Esophagus muscularis mucosa (tissue), 4 donors: ENCODE data around the gene MCF2L. TPM values are rescaled to one million over a fixed set of nuclear protein-coding genes. Genes with fewer than 3 reads are reported as not detected.

Experiments
- DNase-seq: peaks from one replicate; pipeline ENCODE4 v3.0.0-alpha.2; 2017; ENCODE audit errors: extremely low spot score
- H3K27ac ChIP-seq, 4 donors: fragments of 200-600 bp; sonication (generic); replicated peaks in 1 of 4; 1 replicate in 3 of 4; 2 replicates in 1 of 4; pipeline ENCODE4 v1.5.1; 2016 to 2019; ENCODE audit warnings: mild to moderate bottlenecking in 1 of 4
- H3K27me3 ChIP-seq, 4 donors: fragments of 200-600 bp; sonication (generic); one replicate each; pipeline versions ENCODE4 v1.5.1 to v1.6.0; 2016 to 2019
- H3K36me3 ChIP-seq, 4 donors: fragments of 200-600 bp; sonication (generic); one replicate each; pipeline ENCODE4 v1.5.1; 2016 to 2019
- H3K4me1 ChIP-seq, 4 donors: fragments of 200-600 bp; sonication (generic); one replicate each; pipeline ENCODE4 v1.5.1; 2016 to 2019
- H3K4me3 ChIP-seq, 4 donors: fragments of 200-600 bp; sonication (generic); 1 replicate in 2 of 4; 2 replicates in 2 of 4; pipeline ENCODE4 v1.5.1; 2016 to 2019; ENCODE audit warnings: mild to moderate bottlenecking in 4 of 4, moderate library complexity in 1 of 4
- H3K9me3 ChIP-seq, 4 donors: fragments of 200-600 bp; sonication (generic); 1 replicate in 3 of 4; 2 replicates in 1 of 4; pipeline ENCODE4 v1.5.1; 2016 to 2019
- EP300 ChIP-seq: sonication (generic); formaldehyde crosslinking; IDR thresholded peaks from one replicate; pipeline ENCODE4 v1.6.1; 2017; ENCODE audit warnings: antibody characterized with exemption
- POLR2A ChIP-seq: fragments of 450-650 bp; IDR thresholded peaks from one replicate; pipeline ENCODE4 v1.6.1; 2017; ENCODE audit warnings: antibody characterized with exemption, moderate library complexity, mild to moderate bottlenecking, low read depth
- POLR2AphosphoS5 ChIP-seq, 2 donors: sonication (generic); formaldehyde crosslinking; IDR thresholded peaks; one replicate each; pipeline ENCODE4 v1.6.1; 2017; ENCODE audit warnings: antibody characterized with exemption in 2 of 2
- WGBS: methylation state at CpG from one replicate; pipeline ENCODE4 v1.1.5; 2018; 5-methylcytosine and 5-hydroxymethylcytosine counted together
- intact Hi-C: fragments of 100-400 bp; cut with DNase I; formaldehyde crosslinking; loops from one replicate; pipeline ENCODE4 v1.15.1; 2023
- total RNA-seq, 4 donors: library from RNA; depleted of rRNA; stranded (reverse); fragments of >200 nt; gene quantifications; one replicate each; pipeline versions ENCODE4 v1.1.0 to v1.2.1, GENCODE V29; 2016
- TF ChIP-seq, protein P1 (sequence below), 3 experiments: fragments of 200-600 bp in 2 of 3; fragments of 450-650 bp in 1 of 3; sonication (generic) in 2 of 3; IDR thresholded peaks; one replicate each; pipeline ENCODE4 v1.5.1; 2017 to 2019; ENCODE audit warnings: antibody characterized with exemption in 3 of 3, mild to moderate bottlenecking in 2 of 3, moderate library complexity in 1 of 3

Gene MCF2L
- total RNA-seq, 4 donors from 2014 or later = 14.5 to 38.6 (median 26.7) TPM

GRCh38 chr13:113009743-113010509 lies 40.9 kb downstream of the MCF2L start:
- Histone ChIP-seq H3K4me1 (peaks cover 0 to 12% (median 8%) of the 10 kb centered on the region in 4 donors), H3K9me3 (no peaks in the 10 kb centered on the region), H3K27me3 (no peaks in the 10 kb centered on the region), H3K4me3 (no peak overlapping the region), H3K36me3 (peaks cover 0 to 26% (median 0%) of the 10 kb centered on the region in 4 donors), H3K27ac (peak overlapping the region in 1 of 4 donors; percentile 30)
- TF ChIP-seq EP300 (no peak), POLR2A (no peak), POLR2AphosphoS5 (IDR thresholded peaks at IDR 0.05) (no peak)
- TF ChIP-seq, protein P1, sequence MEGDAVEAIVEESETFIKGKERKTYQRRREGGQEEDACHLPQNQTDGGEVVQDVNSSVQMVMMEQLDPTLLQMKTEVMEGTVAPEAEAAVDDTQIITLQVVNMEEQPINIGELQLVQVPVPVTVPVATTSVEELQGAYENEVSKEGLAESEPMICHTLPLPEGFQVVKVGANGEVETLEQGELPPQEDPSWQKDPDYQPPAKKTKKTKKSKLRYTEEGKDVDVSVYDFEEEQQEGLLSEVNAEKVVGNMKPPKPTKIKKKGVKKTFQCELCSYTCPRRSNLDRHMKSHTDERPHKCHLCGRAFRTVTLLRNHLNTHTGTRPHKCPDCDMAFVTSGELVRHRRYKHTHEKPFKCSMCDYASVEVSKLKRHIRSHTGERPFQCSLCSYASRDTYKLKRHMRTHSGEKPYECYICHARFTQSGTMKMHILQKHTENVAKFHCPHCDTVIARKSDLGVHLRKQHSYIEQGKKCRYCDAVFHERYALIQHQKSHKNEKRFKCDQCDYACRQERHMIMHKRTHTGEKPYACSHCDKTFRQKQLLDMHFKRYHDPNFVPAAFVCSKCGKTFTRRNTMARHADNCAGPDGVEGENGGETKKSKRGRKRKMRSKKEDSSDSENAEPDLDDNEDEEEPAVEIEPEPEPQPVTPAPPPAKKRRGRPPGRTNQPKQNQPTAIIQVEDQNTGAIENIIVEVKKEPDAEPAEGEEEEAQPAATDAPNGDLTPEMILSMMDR (IDR thresholded peaks at IDR 0.05) = no peak
- WGBS = 68% methylated on average over 16 of the region's 17 CpGs
- intact Hi-C loops = no loop called here
- no peak for DNase-seq

DNA sequence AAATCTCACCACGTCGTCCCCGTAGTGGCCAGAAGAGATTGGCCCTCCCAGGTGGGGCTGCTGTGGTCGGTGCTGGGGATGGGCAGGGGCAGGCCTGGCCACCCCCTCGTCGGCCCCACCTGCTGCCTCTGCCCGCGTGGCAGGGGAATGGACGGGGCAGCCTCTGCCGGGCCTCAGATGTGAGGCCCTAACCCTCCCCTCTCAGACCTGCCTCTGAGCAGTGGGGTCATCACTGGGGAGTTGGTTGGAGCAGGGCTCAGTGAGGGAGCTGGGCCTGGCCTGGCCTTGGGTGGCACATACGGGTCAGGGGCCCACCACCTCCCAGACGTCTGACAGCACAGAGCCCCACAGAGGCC lies 41.5 kb downstream of the MCF2L start:
- WGBS = no CpG with 5 or more reads among the region's 12 CpGs
- Histone ChIP-seq H3K27ac (peak overlapping the region in 1 of 4 donors; percentile 30), H3K4me3 (no peak overlapping the region), H3K4me1 (peaks cover 0 to 12% (median 8%) of the 10 kb centered on the region in 4 donors), H3K27me3 (no peaks in the 10 kb centered on the region), H3K9me3 (no peaks in the 10 kb centered on the region), H3K36me3 (peaks cover 0 to 26% (median 0%) of the 10 kb centered on the region in 4 donors)
- no peak for TF ChIP-seq POLR2A
- TF ChIP-seq EP300 = no peak
- TF ChIP-seq, protein P1 (IDR thresholded peaks at IDR 0.05) = no peak
- no peak for TF ChIP-seq POLR2AphosphoS5 (IDR thresholded peaks at IDR 0.05)
- DNase-seq = no peak
- intact Hi-C loops = no loop called here

GRCh38 chr13:113013303-113013702 lies 44.3 kb downstream of the MCF2L start:
- Histone ChIP-seq H3K27me3 (peaks cover 0 to 5% (median 0%) of the 10 kb centered on the region in 4 donors), H3K9me3 (no peaks in the 10 kb centered on the region), H3K4me1 (peaks cover 0 to 12% (median 8%) of the 10 kb centered on the region in 4 donors), H3K36me3 (peaks cover 0 to 42% (median 0%) of the 10 kb centered on the region in 4 donors), H3K27ac (no peak overlapping the region), H3K4me3 (no peak overlapping the region)
- TF ChIP-seq EP300 (no peak), POLR2AphosphoS5 (IDR thresholded peaks at IDR 0.05) (no peak), POLR2A (no peak)
- TF ChIP-seq, protein P1 (IDR thresholded peaks at IDR 0.05) = no peak
- no peak for DNase-seq
- intact Hi-C loops = no loop called here
- 74% methylated on average over 7 of the region's 9 CpGs for WGBS

- intact Hi-C loops = no loop called here
- TF ChIP-seq, protein P1 (IDR thresholded peaks at IDR 0.05) = no peak
- TF ChIP-seq POLR2AphosphoS5 (IDR thresholded peaks at IDR 0.05) (no peak), EP300 (no peak), POLR2A (no peak)
- no peak overlapping the region for H3K27ac ChIP-seq
- 88% methylated on average over 12 of the region's 25 CpGs for WGBS
- no peak for DNase-seq
- peaks cover 0 to 12% (median 4%) of the 10 kb centered on the region in 4 donors for H3K4me1 ChIP-seq
- peaks cover 0 to 48% (median 0%) of the 10 kb centered on the region in 4 donors for H3K36me3 ChIP-seq
- H3K27me3 ChIP-seq = peaks cover 0 to 5% (median 0%) of the 10 kb centered on the region in 4 donors
- no peaks in the 10 kb centered on the region for H3K9me3 ChIP-seq
- H3K4me3 ChIP-seq = no peak overlapping the region
Observed at GRCh38 chr13:113013878-113014751, 45.1 kb downstream of the MCF2L start.
